ENCODE data around the gene ALDH4A1.

DNA sequence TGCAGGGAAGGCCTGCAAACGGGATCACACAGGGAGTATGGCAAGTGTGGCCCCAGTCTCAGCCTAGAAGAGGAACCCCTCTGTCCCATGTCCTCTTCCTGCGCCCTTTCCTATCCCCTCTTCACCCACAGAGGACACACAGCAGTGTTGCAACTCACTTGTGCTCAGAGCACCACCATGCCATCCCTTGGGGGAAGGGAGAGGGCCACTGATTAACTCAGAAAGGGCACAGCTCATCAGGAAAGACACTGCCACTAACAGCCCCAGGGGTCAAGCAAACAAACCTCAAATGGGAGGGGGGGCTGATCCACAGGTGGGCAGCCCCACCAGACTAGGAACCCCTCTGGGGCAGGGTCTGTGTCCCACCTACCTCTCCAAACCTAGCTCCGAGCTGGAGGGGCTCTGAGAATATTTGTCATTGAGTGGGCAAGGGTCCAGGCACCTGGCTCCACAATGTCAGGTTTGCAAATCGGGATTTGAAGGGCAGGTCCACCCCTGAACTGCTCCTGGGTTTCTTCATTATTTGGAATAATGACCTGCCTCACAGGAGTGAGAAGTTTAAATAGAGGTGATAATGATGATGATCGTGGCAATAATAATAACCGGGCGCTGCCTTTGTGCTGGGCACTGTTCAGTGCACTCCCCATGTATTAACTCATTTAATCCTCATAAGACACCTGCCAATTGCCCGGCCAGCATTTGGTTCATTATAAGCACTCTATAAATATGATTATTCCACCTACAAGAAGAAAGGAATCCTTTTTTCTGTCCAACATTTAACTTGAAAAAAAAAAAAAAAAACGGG lies 1.0 kb downstream of the ALDH4A1 start:
- TF ChIP-seq POLR2AphosphoS5 (IDR thresholded peaks at IDR 0.05) (no peak), POLR2A (IDR thresholded peaks at IDR 0.05) (no peak), EP300 (IDR thresholded peaks at IDR 0.05) (no peak)
- TF ChIP-seq, protein P1, sequence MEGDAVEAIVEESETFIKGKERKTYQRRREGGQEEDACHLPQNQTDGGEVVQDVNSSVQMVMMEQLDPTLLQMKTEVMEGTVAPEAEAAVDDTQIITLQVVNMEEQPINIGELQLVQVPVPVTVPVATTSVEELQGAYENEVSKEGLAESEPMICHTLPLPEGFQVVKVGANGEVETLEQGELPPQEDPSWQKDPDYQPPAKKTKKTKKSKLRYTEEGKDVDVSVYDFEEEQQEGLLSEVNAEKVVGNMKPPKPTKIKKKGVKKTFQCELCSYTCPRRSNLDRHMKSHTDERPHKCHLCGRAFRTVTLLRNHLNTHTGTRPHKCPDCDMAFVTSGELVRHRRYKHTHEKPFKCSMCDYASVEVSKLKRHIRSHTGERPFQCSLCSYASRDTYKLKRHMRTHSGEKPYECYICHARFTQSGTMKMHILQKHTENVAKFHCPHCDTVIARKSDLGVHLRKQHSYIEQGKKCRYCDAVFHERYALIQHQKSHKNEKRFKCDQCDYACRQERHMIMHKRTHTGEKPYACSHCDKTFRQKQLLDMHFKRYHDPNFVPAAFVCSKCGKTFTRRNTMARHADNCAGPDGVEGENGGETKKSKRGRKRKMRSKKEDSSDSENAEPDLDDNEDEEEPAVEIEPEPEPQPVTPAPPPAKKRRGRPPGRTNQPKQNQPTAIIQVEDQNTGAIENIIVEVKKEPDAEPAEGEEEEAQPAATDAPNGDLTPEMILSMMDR (IDR thresholded peaks at IDR 0.05): no peak
